CD14-positive monocyte (primary cell): ENCODE data around the gene ZNF132. TPM values are rescaled to one million over a fixed set of nuclear protein-coding genes. Genes with fewer than 3 reads are reported as not detected.

ENCODE experiments used
- DNase-seq, 3 donors: peaks; one replicate each; pipeline ENCODE4 v3.0.0-alpha.2; 2011 to 2022
- H2AFZ ChIP-seq: 2 replicates; pipeline ENCODE4 v1.6.0; 2012; ENCODE audit warnings: mild to moderate bottlenecking, low read depth, low read length, inconsistent platforms; ENCODE audit not compliant: insufficient read depth, poor library complexity, severe bottlenecking
- H3K27ac ChIP-seq, 2 donors: 1 replicate in 1 of 2; 2 replicates in 1 of 2; pipeline ENCODE4 v1.5.1; 2012 to 2013; ENCODE audit warnings: low read length in 2 of 2, control low read depth in 1 of 2, inconsistent platforms in 1 of 2, low read depth in 1 of 2, mild to moderate bottlenecking in 1 of 2
- H3K27me3 ChIP-seq, 2 donors: one replicate each; pipeline versions ENCODE4 v1.6.0 to v1.6.1; 2011 to 2013; ENCODE audit warnings: low read length in 2 of 2; ENCODE audit not compliant: control insufficient read depth in 2 of 2, insufficient read depth in 2 of 2
- H3K36me3 ChIP-seq, 2 donors: replicated peaks in 1 of 2; 1 replicate in 1 of 2; 2 replicates in 1 of 2; pipeline versions ENCODE4 v1.5.1 to v1.6.1; 2012 to 2013; ENCODE audit warnings: low read length in 2 of 2, control low read depth in 1 of 2, inconsistent platforms in 1 of 2, mild to moderate bottlenecking in 1 of 2; ENCODE audit not compliant: insufficient read depth in 2 of 2, control insufficient read depth in 1 of 2
- H3K4me1 ChIP-seq, 2 donors: 1 replicate in 1 of 2; 2 replicates in 1 of 2; pipeline versions ENCODE4 v1.5.1 to v1.6.1; 2012 to 2013; ENCODE audit warnings: low read length in 2 of 2, control low read depth in 1 of 2, inconsistent platforms in 1 of 2, mild to moderate bottlenecking in 1 of 2, moderate library complexity in 1 of 2; ENCODE audit not compliant: insufficient read depth in 2 of 2, control insufficient read depth in 1 of 2
- H3K4me2 ChIP-seq: replicated peaks from 2 replicates; pipeline ENCODE3; 2012; ENCODE audit warnings: low read length, moderate library complexity, mild to moderate bottlenecking; ENCODE audit not compliant: poor library complexity, severe bottlenecking; ENCODE audit errors: extremely low read depth
- H3K4me3 ChIP-seq, 3 experiments: fragments of 200-600 bp in 1 of 3; sonication (generic) in 1 of 3; replicated peaks in 1 of 3; 1 replicate in 2 of 3; 2 replicates in 1 of 3; pipeline ENCODE4 v1.5.1; 2011 to 2013; ENCODE audit warnings: low read length in 3 of 3, mild to moderate bottlenecking in 3 of 3, control low read depth in 2 of 3, low read depth in 2 of 3, inconsistent platforms in 1 of 3, moderate library complexity in 1 of 3
- H3K79me2 ChIP-seq: 2 replicates; pipeline ENCODE4 v1.6.0; 2012; ENCODE audit warnings: mild to moderate bottlenecking, control low read depth, inconsistent platforms, low read length, moderate library complexity; ENCODE audit not compliant: insufficient read depth
- H3K9ac ChIP-seq: 2 replicates; pipeline ENCODE4 v1.6.0; 2017; ENCODE audit warnings: low read length, mild to moderate bottlenecking; ENCODE audit not compliant: insufficient read depth, poor library complexity, severe bottlenecking
- H3K9me3 ChIP-seq, 2 donors: replicated peaks in 1 of 2; 1 replicate in 1 of 2; 2 replicates in 1 of 2; pipeline versions ENCODE4 v1.5.1 to v1.6.1; 2012 to 2013; ENCODE audit warnings: low read length in 2 of 2, control low read depth in 1 of 2; ENCODE audit not compliant: control insufficient read depth in 1 of 2, insufficient read depth in 1 of 2
- H4K20me1 ChIP-seq: 2 replicates; pipeline ENCODE4 v1.6.0; 2012; ENCODE audit warnings: mild to moderate bottlenecking, low read length, control low read depth, moderate library complexity; ENCODE audit not compliant: insufficient read depth
- H3K27ac Mint-ChIP-seq, 7 donors: one replicate each; pipeline ENCODE4 v1.8.0; 2020; ENCODE audit warnings: mild to moderate bottlenecking in 7 of 7, mixed read lengths in 7 of 7, moderate library complexity in 6 of 7, inconsistent platforms in 2 of 7
- H3K27me3 Mint-ChIP-seq, 3 donors: one replicate each; pipeline ENCODE4 v1.8.0; 2021 to 2022; ENCODE audit warnings: low read depth in 3 of 3, mild to moderate bottlenecking in 3 of 3, mixed read lengths in 3 of 3, moderate library complexity in 3 of 3, inconsistent platforms in 1 of 3
- H3K36me3 Mint-ChIP-seq, 2 donors: one replicate each; pipeline ENCODE4 v1.8.0; 2020; ENCODE audit warnings: mixed read lengths in 2 of 2, inconsistent platforms in 1 of 2, mild to moderate bottlenecking in 1 of 2
- H3K4me1 Mint-ChIP-seq: one replicate; pipeline ENCODE4 v1.8.0; 2020; ENCODE audit warnings: mild to moderate bottlenecking, mixed read lengths
- H3K4me3 Mint-ChIP-seq, 2 donors: one replicate each; pipeline ENCODE4 v1.8.0; 2020; ENCODE audit warnings: mild to moderate bottlenecking in 2 of 2, mixed read lengths in 2 of 2, moderate library complexity in 1 of 2
- H3K9me3 Mint-ChIP-seq, 7 donors: one replicate each; pipeline ENCODE4 v1.8.0; 2020 to 2022; ENCODE audit warnings: mixed read lengths in 7 of 7, mild to moderate bottlenecking in 6 of 7, moderate library complexity in 6 of 7, inconsistent platforms in 2 of 7
- WGBS: methylation state at CpG from one replicate; pipeline ENCODE4 v1.1.5; 2013; ENCODE audit warnings: missing lambda C conversion rate; ENCODE audit not compliant: insufficient coverage; 5-methylcytosine and 5-hydroxymethylcytosine counted together
- intact Hi-C, 2 donors: fragments of 100-400 bp; cut with micrococcal nuclease; formaldehyde crosslinking; loops; one replicate each; pipeline versions ENCODE4 v1.15.0 to v1.15.1; 2023
- polyA plus RNA-seq, 3 donors: library from polyadenylated mRNA; depleted of rRNA in 1 of 3; unstranded in 2 of 3; stranded (reverse) in 1 of 3; fragments of 300-500 nt in 2 of 3; fragments of >200 nt in 1 of 3; fragmentation: Illumina TruSeq in 2 of 3; gene quantifications; 1 replicate in 2 of 3; 2 replicates in 1 of 3; pipeline ENCODE4 v1.2.3, GENCODE V29; 2012 to 2021
- TF ChIP-seq, protein P1 (sequence below): fragments of 200-600 bp; IDR thresholded peaks from one replicate; pipeline ENCODE4 v1.8.0; 2022; ENCODE audit warnings: antibody characterized with exemption, mild to moderate bottlenecking

Gene ZNF132
- polyA plus RNA-seq, 3 donors: 0.40 to 0.92 (median 0.75) TPM

- Histone ChIP-seq H3K9me3 (no peaks in the 10 kb centered on the region), H3K27me3 (peaks cover 5 to 30% of the 10 kb centered on the region in 2 donors), H2AFZ (no peak overlapping the region), H3K9ac (no peak overlapping the region), H3K4me3 (no peak overlapping the region), H3K27ac (no peak overlapping the region), H3K79me2 (no peaks in the 10 kb centered on the region), H4K20me1 (peaks cover 2% of the 10 kb centered on the region), H3K4me1 (peaks cover 14 to 18% of the 10 kb centered on the region in 2 donors), H3K36me3 (peaks cover 25 to 27% of the 10 kb centered on the region in 2 donors), H3K4me2 (no peak overlapping the region)
- Mint-ChIP-seq H3K4me3 (peak overlapping the region in 1 of 2 donors; percentile 53), H3K4me1 (peaks cover 20% of the 10 kb centered on the region), H3K9me3 (peaks cover 0 to 11% (median 0%) of the 10 kb centered on the region in 7 donors), H3K36me3 (peaks cover 26 to 29% of the 10 kb centered on the region in 2 donors), H3K27me3 (peaks cover 30 to 44% (median 43%) of the 10 kb centered on the region in 3 donors), H3K27ac (no peak overlapping the region)
- intact Hi-C loops: no loop called here
- DNase-seq: peak in 1 of 3 donors; percentile 4
- 83% methylated on average over 4 of the region's 7 CpGs for WGBS
- TF ChIP-seq, protein P1, sequence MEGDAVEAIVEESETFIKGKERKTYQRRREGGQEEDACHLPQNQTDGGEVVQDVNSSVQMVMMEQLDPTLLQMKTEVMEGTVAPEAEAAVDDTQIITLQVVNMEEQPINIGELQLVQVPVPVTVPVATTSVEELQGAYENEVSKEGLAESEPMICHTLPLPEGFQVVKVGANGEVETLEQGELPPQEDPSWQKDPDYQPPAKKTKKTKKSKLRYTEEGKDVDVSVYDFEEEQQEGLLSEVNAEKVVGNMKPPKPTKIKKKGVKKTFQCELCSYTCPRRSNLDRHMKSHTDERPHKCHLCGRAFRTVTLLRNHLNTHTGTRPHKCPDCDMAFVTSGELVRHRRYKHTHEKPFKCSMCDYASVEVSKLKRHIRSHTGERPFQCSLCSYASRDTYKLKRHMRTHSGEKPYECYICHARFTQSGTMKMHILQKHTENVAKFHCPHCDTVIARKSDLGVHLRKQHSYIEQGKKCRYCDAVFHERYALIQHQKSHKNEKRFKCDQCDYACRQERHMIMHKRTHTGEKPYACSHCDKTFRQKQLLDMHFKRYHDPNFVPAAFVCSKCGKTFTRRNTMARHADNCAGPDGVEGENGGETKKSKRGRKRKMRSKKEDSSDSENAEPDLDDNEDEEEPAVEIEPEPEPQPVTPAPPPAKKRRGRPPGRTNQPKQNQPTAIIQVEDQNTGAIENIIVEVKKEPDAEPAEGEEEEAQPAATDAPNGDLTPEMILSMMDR: no peak
These were observed 42.4 kb downstream of the ZNF132 start for GRCh38 chr19:58397533-58398037.

GRCh38 chr19:58396691-58397532, 43.0 kb downstream of the ZNF132 start:
- H3K27ac Mint-ChIP-seq: no peak overlapping the region
- Histone ChIP-seq H2AFZ (no peak overlapping the region), H3K27me3 (peaks cover 5 to 30% of the 10 kb centered on the region in 2 donors), H3K4me3 (no peak overlapping the region), H3K36me3 (peaks cover 30 to 32% of the 10 kb centered on the region in 2 donors), H3K9ac (no peak overlapping the region), H3K27ac (no peak overlapping the region), H4K20me1 (peaks cover 4% of the 10 kb centered on the region), H3K9me3 (no peaks in the 10 kb centered on the region), H3K4me2 (no peak overlapping the region), H3K4me1 (peaks cover 12 to 16% of the 10 kb centered on the region in 2 donors), H3K79me2 (no peaks in the 10 kb centered on the region)
- DNase-seq: no peak
- peak overlapping the region in 1 of 2 donors; percentile 53 for H3K4me3 Mint-ChIP-seq
- peaks cover 0 to 11% (median 0%) of the 10 kb centered on the region in 7 donors for H3K9me3 Mint-ChIP-seq
- TF ChIP-seq, protein P1: no peak
- WGBS: 34% methylated on average over 58 of the region's 58 CpGs
- H3K4me1 Mint-ChIP-seq: peaks cover 20% of the 10 kb centered on the region
- H3K36me3 Mint-ChIP-seq: peaks cover 30 to 32% of the 10 kb centered on the region in 2 donors
- peaks cover 30 to 44% (median 43%) of the 10 kb centered on the region in 3 donors for H3K27me3 Mint-ChIP-seq
- intact Hi-C loops: no loop called here
